Astrocyte of the cerebellum (primary cell): ENCODE measurements around the gene ROMO1.
"Not testable (repeated sequence)": the region's sequence is repeated elsewhere in the genome, so short reads cannot be mapped to it uniquely, and the experiment has no call there.

Experiments used
- DNase-seq: peaks from one replicate; pipeline ENCODE4 v3.0.0-alpha.2; 2011; ENCODE audit warnings: low read depth
- H3K4me3 ChIP-seq: 2 replicates; pipeline ENCODE4 v1.5.1; 2011; ENCODE audit warnings: mild to moderate bottlenecking, low read depth, low read length, moderate library complexity
- in situ Hi-C: cut with HindIII; loops from 2 replicates; pipeline ENCODE4 v1.10.0; 2017; ENCODE audit warnings: low sequenced_read_pairs
- TF ChIP-seq, protein P1 (sequence below): IDR thresholded peaks from 2 replicates; pipeline ENCODE4 v1.5.1; 2012; ENCODE audit warnings: low read length, low read depth, moderate library complexity, mild to moderate bottlenecking; ENCODE audit errors: missing control alignments

The ROMO1 gene

GRCh38 chr20:35710884-35711587, 11.8 kb downstream of the ROMO1 start:
- TF ChIP-seq, protein P1, sequence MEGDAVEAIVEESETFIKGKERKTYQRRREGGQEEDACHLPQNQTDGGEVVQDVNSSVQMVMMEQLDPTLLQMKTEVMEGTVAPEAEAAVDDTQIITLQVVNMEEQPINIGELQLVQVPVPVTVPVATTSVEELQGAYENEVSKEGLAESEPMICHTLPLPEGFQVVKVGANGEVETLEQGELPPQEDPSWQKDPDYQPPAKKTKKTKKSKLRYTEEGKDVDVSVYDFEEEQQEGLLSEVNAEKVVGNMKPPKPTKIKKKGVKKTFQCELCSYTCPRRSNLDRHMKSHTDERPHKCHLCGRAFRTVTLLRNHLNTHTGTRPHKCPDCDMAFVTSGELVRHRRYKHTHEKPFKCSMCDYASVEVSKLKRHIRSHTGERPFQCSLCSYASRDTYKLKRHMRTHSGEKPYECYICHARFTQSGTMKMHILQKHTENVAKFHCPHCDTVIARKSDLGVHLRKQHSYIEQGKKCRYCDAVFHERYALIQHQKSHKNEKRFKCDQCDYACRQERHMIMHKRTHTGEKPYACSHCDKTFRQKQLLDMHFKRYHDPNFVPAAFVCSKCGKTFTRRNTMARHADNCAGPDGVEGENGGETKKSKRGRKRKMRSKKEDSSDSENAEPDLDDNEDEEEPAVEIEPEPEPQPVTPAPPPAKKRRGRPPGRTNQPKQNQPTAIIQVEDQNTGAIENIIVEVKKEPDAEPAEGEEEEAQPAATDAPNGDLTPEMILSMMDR = no peak
- in situ Hi-C loops = no loop called here
- H3K4me3 ChIP-seq = no peak overlapping the region
- DNase-seq = no peak

DNA sequence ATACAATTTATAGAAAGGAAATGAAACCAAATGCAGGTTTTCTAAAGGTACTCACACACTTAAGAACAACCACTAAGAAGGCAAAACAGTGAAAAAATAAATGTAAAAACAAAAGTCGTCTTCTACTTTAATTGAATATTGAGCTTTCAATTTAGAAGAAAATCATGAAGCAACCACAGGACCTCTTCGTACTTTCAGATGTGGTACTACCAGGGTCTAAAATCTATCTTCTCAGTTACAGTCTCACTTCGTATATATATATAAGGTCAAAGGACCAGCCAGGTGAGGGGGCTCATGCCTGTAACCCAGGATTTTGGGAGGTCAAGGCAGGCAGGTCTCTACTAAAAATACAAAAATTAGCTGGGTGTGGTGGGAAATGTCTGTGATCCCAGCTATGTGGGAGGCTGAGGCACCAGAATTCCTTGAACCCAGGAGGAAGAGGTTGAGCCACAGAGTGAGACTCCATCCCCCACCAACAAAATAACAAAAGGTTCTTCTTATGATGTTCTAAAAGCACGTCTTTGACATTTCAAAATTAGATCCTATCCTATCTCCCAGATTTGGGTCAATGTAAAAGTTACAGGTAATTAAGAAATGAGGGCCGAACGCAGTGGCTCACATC, 12.5 kb downstream of the ROMO1 start:
- DNase-seq = no peak
- in situ Hi-C loops = no loop called here
- TF ChIP-seq, protein P1 = no peak
- no peak overlapping the region for H3K4me3 ChIP-seq

GRCh38 chr20:35713120-35713519, 13.9 kb downstream of the ROMO1 start:
- DNase-seq, in situ Hi-C loops: not testable (repeated sequence)

GRCh38 chr20:35714127-35714526, 14.9 kb downstream of the ROMO1 start:
- TF ChIP-seq, protein P1 = no peak
- DNase-seq = no peak
- H3K4me3 ChIP-seq = no peak overlapping the region
- in situ Hi-C loops = no loop called here

More at GRCh38 chr20:35713120-35713519, 13.9 kb downstream of the ROMO1 start:
- H3K4me3 ChIP-seq = not testable (repeated sequence)

- in situ Hi-C loops = no loop called here
- no peak overlapping the region for H3K4me3 ChIP-seq
- no peak for DNase-seq
- TF ChIP-seq, protein P1 = no peak
Measured at GRCh38 chr20:35715652-35716051, 16.4 kb downstream of the ROMO1 start.

DNA sequence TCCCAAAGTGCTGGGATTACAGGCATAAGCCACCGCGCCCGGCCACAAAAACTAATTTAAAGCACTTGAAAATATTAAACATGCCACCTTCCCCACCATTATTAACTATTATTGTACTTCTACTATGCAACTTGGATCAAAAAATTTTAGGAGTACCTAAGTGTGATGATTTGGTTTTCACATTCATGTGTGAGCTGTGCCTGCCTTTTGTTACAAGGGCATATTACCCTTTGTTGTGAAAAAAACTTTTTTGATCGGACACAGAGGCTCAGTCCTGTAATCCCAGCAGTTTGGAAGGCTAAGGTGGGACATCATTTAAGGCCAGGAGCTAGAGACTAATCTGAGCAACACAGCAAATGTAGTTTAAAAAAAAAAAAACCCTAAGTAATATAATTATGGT, 17.1 kb downstream of the ROMO1 start:
- in situ Hi-C loops = no loop called here
- TF ChIP-seq, protein P1 = no peak
- DNase-seq = no peak
- H3K4me3 ChIP-seq = no peak overlapping the region

DNA sequence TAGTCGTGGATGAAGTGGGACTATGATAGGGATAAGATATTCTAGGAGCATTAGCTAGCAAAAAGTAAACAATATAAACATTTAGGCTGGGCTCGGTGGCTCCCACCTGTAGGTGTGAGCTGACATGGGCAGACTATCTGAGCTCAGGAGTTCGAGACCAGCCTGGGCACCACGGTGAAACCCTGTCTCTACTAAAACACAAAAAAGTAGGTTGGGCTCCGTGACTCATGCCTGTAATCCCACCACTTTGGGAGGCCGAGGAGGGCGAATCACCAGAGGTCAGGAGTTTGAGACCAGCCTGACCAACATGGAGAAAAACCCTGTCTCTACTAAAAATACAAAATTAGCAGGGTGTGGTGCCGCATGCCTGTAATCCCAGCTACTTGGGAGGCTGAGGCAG, 19.1 kb downstream of the ROMO1 start:
- H3K4me3 ChIP-seq, in situ Hi-C loops, DNase-seq: not testable (repeated sequence)
